Measurements from ENCODE around the gene WFIKKN1. TPM values are rescaled to one million over a fixed set of nuclear protein-coding genes. Genes with fewer than 3 reads are reported as not detected.

WFIKKN1 gene
- total and polyA plus RNA-seq, 11 donors = 0.15 to 1.1 (median 0.29) TPM

DNA sequence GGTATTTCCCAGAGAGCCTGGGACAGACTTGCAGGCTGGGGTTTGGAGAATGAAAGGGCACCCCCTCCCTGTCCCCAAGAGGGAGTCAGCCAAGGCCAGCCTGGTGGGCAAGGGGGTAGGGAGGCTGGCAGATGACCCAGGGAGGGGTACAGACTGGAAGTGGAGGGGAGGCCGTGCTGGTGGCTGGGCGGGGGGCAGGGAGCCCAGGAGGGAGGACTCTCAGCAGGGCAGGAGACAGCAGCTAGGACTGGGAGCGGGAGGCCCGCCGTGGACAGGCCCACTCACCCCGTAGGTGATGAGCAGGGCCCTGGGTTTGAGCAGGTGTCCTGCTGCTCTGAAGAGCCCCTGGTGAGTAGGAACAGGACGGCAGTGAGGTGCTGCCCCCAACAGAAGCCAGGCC is 4.2 kb downstream of the WFIKKN1 start:
- no peak for TF ChIP-seq POLR2A (IDR thresholded peaks at IDR 0.05)
- no peak for TF ChIP-seq CTCF (IDR thresholded peaks at IDR 0.05)
- no peaks in the 10 kb centered on the region for H3K27me3 ChIP-seq
- ATAC-seq (no peak), DNase-seq (no peak)
- no peaks in the 10 kb centered on the region for H3K9me3 ChIP-seq
- H3K4me1 ChIP-seq = peaks cover 3 to 44% (median 31%) of the 10 kb centered on the region in 12 donors
- peaks cover 0 to 16% (median 0%) of the 10 kb centered on the region in 9 donors for H3K36me3 ChIP-seq
- WGBS, 4 donors = 88 to 95% (median 91%) methylated on average over 6 to 7 of the region's 7 CpGs
- intact Hi-C loops (cut with DNase I) = loop anchor here in 1 of 10 donors (5.0 kb wide), 1 partner anchor 38 kb away; no protein-coding TSS in a partner anchor
- H3K27ac ChIP-seq = no peak overlapping the region
- H3K4me3 ChIP-seq = peak overlapping the region in 10 of 12 donors; percentile 69 to 94 (median 84)

- no peaks in the 10 kb centered on the region for H3K9me3 ChIP-seq
- WGBS, 4 donors = 0 to 11% (median 5%) methylated on average over 7 to 55 of the region's 55 CpGs
- peaks cover 3 to 37% (median 24%) of the 10 kb centered on the region in 12 donors for H3K4me1 ChIP-seq
- intact Hi-C loops (cut with DNase I) = loop anchor here in 3 of 10 donors (1.0 to 2.0 kb wide), 3 partner anchors 45 to 46 kb away; partner anchors contain the start of gene RAB40C (in 2 of the 3)
- no peaks in the 10 kb centered on the region for H3K27me3 ChIP-seq
- H3K27ac ChIP-seq = peak overlapping the region in 11 of 12 donors; percentile 94 to 100 (median 97)
- no peak for TF ChIP-seq CTCF (IDR thresholded peaks at IDR 0.05)
- TF ChIP-seq POLR2A (IDR thresholded peaks at IDR 0.05) = no peak
- no peak for ATAC-seq
- H3K36me3 ChIP-seq = peaks cover 0 to 16% (median 0%) of the 10 kb centered on the region in 9 donors
- peak overlapping the region; percentile 69 to 94 (median 82) for H3K4me3 ChIP-seq
- DNase-seq = no peak
These were observed 4.9 kb downstream of the WFIKKN1 start for GRCh38 chr16:635573-636205.

GRCh38 chr16:636206-637080 is 5.7 kb downstream of the WFIKKN1 start, which contains the start of gene METTL26:
Gene METTL26 (minus strand): TSS chr16:636305. CDS start chr16:636290, 15 bp downstream.
- H3K36me3 ChIP-seq = peaks cover 0 to 16% (median 0%) of the 10 kb centered on the region in 9 donors
- intact Hi-C loops (cut with DNase I) = loop anchor here in 3 of 10 donors (1.0 to 2.0 kb wide), 3 partner anchors 46 to 47 kb away; partner anchors contain the start of gene RAB40C (in 2 of the 3)
- ATAC-seq = peak; percentile 82 to 93 (median 89)
- H3K27ac ChIP-seq = peak within 1 kb of the TSS; percentile 94 to 100 (median 97)
- 0 to 1% (median 0%) methylated on average over 53 to 91 of the region's 91 CpGs for WGBS, 4 donors
- peak within 1 kb of the TSS; percentile 69 to 94 (median 82) for H3K4me3 ChIP-seq
- H3K27me3 ChIP-seq = no peaks in the 10 kb centered on the region
- H3K4me1 ChIP-seq = peaks cover 3 to 30% (median 17%) of the 10 kb centered on the region in 12 donors
- peak; percentile 95 to 99 (median 97) for DNase-seq
- TF ChIP-seq CTCF (IDR thresholded peaks at IDR 0.05) = no peak
- peak in 1 of 2 donors; percentile 74 for TF ChIP-seq POLR2A (IDR thresholded peaks at IDR 0.05)
- H3K9me3 ChIP-seq = no peaks in the 10 kb centered on the region
